OCI-LY1 (cell line): Measurements from ENCODE around the gene SPATA13.

Source experiments
- H2AFZ ChIP-seq: fragments of 200-600 bp; sonication (generic), shearing (Covaris generic); 2 replicates; pipeline ENCODE4 v1.6.0; 2014; ENCODE audit warnings: antibody characterized with exemption, mild to moderate bottlenecking, low read length
- H3F3A ChIP-seq: fragments of 200-600 bp; sonication (generic), shearing (Covaris generic); 2 replicates; pipeline ENCODE4 v1.6.0; 2014; ENCODE audit warnings: mild to moderate bottlenecking, antibody characterized with exemption, low read length, moderate library complexity; ENCODE audit not compliant: insufficient read depth
- H3K27ac ChIP-seq: fragments of 200-600 bp; sonication (generic); 2 replicates; pipeline ENCODE4 v1.5.1; 2014; ENCODE audit warnings: low read length, mixed run types, mild to moderate bottlenecking, low read depth; ENCODE audit not compliant: poor library complexity, severe bottlenecking
- H3K27me3 ChIP-seq: fragments of 200-600 bp; sonication (generic); 2 replicates; pipeline ENCODE4 v1.6.0; 2014; ENCODE audit warnings: antibody characterized with exemption, mild to moderate bottlenecking, low read length, moderate library complexity; ENCODE audit not compliant: insufficient read depth
- H3K36me3 ChIP-seq: fragments of 200-600 bp; sonication (generic); 2 replicates; pipeline ENCODE4 v1.6.1; 2014; ENCODE audit warnings: mild to moderate bottlenecking, antibody characterized with exemption, low read length, moderate library complexity, mixed read lengths; ENCODE audit not compliant: insufficient read depth
- H3K4me1 ChIP-seq: fragments of 200-600 bp; sonication (generic); 2 replicates; pipeline ENCODE4 v1.5.1; 2014; ENCODE audit warnings: mild to moderate bottlenecking, low read length, moderate library complexity; ENCODE audit not compliant: insufficient read depth, severe bottlenecking
- H3K4me2 ChIP-seq: fragments of 200-600 bp; sonication (generic), shearing (Covaris generic); 2 replicates; pipeline ENCODE4 v1.6.1; 2014; ENCODE audit warnings: low read length
- H3K4me3 ChIP-seq: fragments of 200-600 bp; sonication (generic); 2 replicates; pipeline ENCODE4 v1.5.1; 2014; ENCODE audit warnings: low read length, low read depth, mild to moderate bottlenecking, mixed read lengths; ENCODE audit not compliant: poor library complexity, severe bottlenecking
- H3K79me2 ChIP-seq: fragments of 200-600 bp; shearing (Covaris generic); 2 replicates; pipeline ENCODE4 v1.6.1; 2016; ENCODE audit warnings: mixed run types, low read length, mixed read lengths; ENCODE audit not compliant: insufficient read depth
- H3K9ac ChIP-seq: fragments of 200-600 bp; sonication (generic), shearing (Covaris generic); 2 replicates; pipeline ENCODE4 v1.6.1; 2014; ENCODE audit warnings: mild to moderate bottlenecking, low read length, mixed read lengths
- H3K9me2 ChIP-seq: fragments of 200-600 bp; sonication (generic), shearing (Covaris generic); 2 replicates; pipeline ENCODE4 v1.6.1; 2014; ENCODE audit warnings: low read depth, mild to moderate bottlenecking, low read length, mixed read lengths
- H3K9me3 ChIP-seq: fragments of 200-600 bp; shearing (Covaris generic); 2 replicates; pipeline ENCODE4 v1.6.1; 2014; ENCODE audit warnings: low read length, mixed read lengths
- H4K20me1 ChIP-seq: fragments of 200-600 bp; sonication (generic), shearing (Covaris generic); 2 replicates; pipeline ENCODE4 v1.6.0; 2016; ENCODE audit warnings: mild to moderate bottlenecking, low read length; ENCODE audit not compliant: insufficient read depth
- CTCF ChIP-seq: fragments of 200-600 bp; sonication (generic), shearing (Covaris generic); IDR thresholded peaks from 2 replicates; pipeline ENCODE4 v1.5.1; 2017; ENCODE audit warnings: mild to moderate bottlenecking, antibody characterized with exemption, low read length, moderate library complexity, mixed read lengths
- EZH2 ChIP-seq: fragments of 200-600 bp; sonication (generic), shearing (Covaris generic); IDR thresholded peaks from 2 replicates; pipeline ENCODE4 v1.8.0; 2017; ENCODE audit warnings: borderline replicate concordance, mixed run types, mild to moderate bottlenecking, antibody characterized with exemption, low read length, moderate library complexity, mixed read lengths

The SPATA13 gene

GRCh38 chr13:24284889-24285565 lies 124.5 kb downstream of the SPATA13 start:
- H4K20me1 ChIP-seq: no peaks in the 10 kb centered on the region
- no peaks in the 10 kb centered on the region for H3F3A ChIP-seq
- H2AFZ ChIP-seq: no peak overlapping the region
- H3K4me1 ChIP-seq: no peaks in the 10 kb centered on the region
- no peak overlapping the region for H3K27ac ChIP-seq
- no peaks in the 10 kb centered on the region for H3K9me2 ChIP-seq
- H3K9ac ChIP-seq: no peak overlapping the region
- H3K4me2 ChIP-seq: no peak overlapping the region
- H3K9me3 ChIP-seq: no peaks in the 10 kb centered on the region
- TF ChIP-seq EZH2: no peak
- TF ChIP-seq CTCF: no peak
- H3K27me3 ChIP-seq: no peaks in the 10 kb centered on the region
- no peak overlapping the region for H3K4me3 ChIP-seq
- H3K79me2 ChIP-seq: no peaks in the 10 kb centered on the region
- no peaks in the 10 kb centered on the region for H3K36me3 ChIP-seq

GRCh38 chr13:24286624-24287023 lies 126.1 kb downstream of the SPATA13 start:
- Histone ChIP-seq H4K20me1 (no peaks in the 10 kb centered on the region), H3K27ac (no peak overlapping the region), H3K79me2 (no peaks in the 10 kb centered on the region), H3K4me3 (no peak overlapping the region), H3K9me2 (no peaks in the 10 kb centered on the region), H3K9me3 (no peaks in the 10 kb centered on the region), H3K27me3 (no peaks in the 10 kb centered on the region), H3K4me1 (no peaks in the 10 kb centered on the region), H2AFZ (no peak overlapping the region), H3K4me2 (no peak overlapping the region), H3K9ac (no peak overlapping the region), H3F3A (no peaks in the 10 kb centered on the region), H3K36me3 (no peaks in the 10 kb centered on the region)
- TF ChIP-seq EZH2: no peak
- TF ChIP-seq CTCF: no peak

GRCh38 chr13:24287748-24288287 lies 127.3 kb downstream of the SPATA13 start:
- Histone ChIP-seq H3K4me3 (no peak overlapping the region), H3K36me3 (no peaks in the 10 kb centered on the region), H3F3A (no peaks in the 10 kb centered on the region), H3K9me2 (no peaks in the 10 kb centered on the region), H3K27ac (no peak overlapping the region), H3K4me2 (no peak overlapping the region), H3K9ac (no peak overlapping the region), H3K4me1 (no peaks in the 10 kb centered on the region), H3K79me2 (no peaks in the 10 kb centered on the region), H4K20me1 (no peaks in the 10 kb centered on the region), H3K27me3 (no peaks in the 10 kb centered on the region), H2AFZ (no peak overlapping the region), H3K9me3 (no peaks in the 10 kb centered on the region)
- TF ChIP-seq EZH2: no peak

GRCh38 chr13:24288870-24289269 lies 128.3 kb downstream of the SPATA13 start:
- H3K4me2 ChIP-seq: no peak overlapping the region
- H3K9ac ChIP-seq: no peak overlapping the region
- no peaks in the 10 kb centered on the region for H3K9me2 ChIP-seq
- H3K4me3 ChIP-seq: no peak overlapping the region
- H3K4me1 ChIP-seq: no peaks in the 10 kb centered on the region
- H3K27me3 ChIP-seq: no peaks in the 10 kb centered on the region
- H2AFZ ChIP-seq: no peak overlapping the region
- no peak overlapping the region for H3K27ac ChIP-seq
- no peaks in the 10 kb centered on the region for H4K20me1 ChIP-seq
- TF ChIP-seq EZH2 (no peak), CTCF (no peak)
- no peaks in the 10 kb centered on the region for H3K79me2 ChIP-seq
- no peaks in the 10 kb centered on the region for H3K36me3 ChIP-seq
- H3F3A ChIP-seq: no peaks in the 10 kb centered on the region
- H3K9me3 ChIP-seq: no peaks in the 10 kb centered on the region
